ENCODE data around the gene HCFC1R1. TPM values are rescaled to one million over a fixed set of nuclear protein-coding genes. Genes with fewer than 3 reads are reported as not detected.
A peak's percentile ranks its signal among the peaks of the same experiment; 100 is the strongest.

HCFC1R1 gene
- polyA plus RNA-seq, 3 donors: 28.0 to 107 (median 55.0) TPM

- 28 to 31% (median 31%) methylated on average over 6 of the region's 6 CpGs for WGBS, 3 donors
Observed at GRCh38 chr16:3023415-3023668, 400 bp downstream of the HCFC1R1 start.

GRCh38 chr16:3022684-3023414 is 893 bp downstream of the HCFC1R1 start:
- WGBS, 3 donors: 31 to 49% (median 33%) methylated on average over 8 of the region's 8 CpGs
- peak overlapping the region; percentile 62 for H3K27ac ChIP-seq (ENCODE audit: low read depth, low read length)

More at GRCh38 chr16:3023415-3023668, 400 bp downstream of the HCFC1R1 start:
- peak overlapping the region; percentile 62 for H3K27ac ChIP-seq (ENCODE audit: low read depth, low read length)

- WGBS, 3 donors: 13 to 23% (median 19%) methylated on average over 8 of the region's 8 CpGs
Observed at GRCh38 chr16:3022208-3022683, 1.5 kb downstream of the HCFC1R1 start.

GRCh38 chr16:3021449-3022207 is 2.1 kb downstream of the HCFC1R1 start:
- peak overlapping the region; percentile 65 for H3K27ac ChIP-seq (ENCODE audit: low read depth, low read length)
- WGBS, 3 donors: 17 to 20% (median 19%) methylated on average over 25 of the region's 25 CpGs

More at GRCh38 chr16:3022208-3022683, 1.5 kb downstream of the HCFC1R1 start:
- H3K27ac ChIP-seq (ENCODE audit: low read depth, low read length): peak overlapping the region; percentile 65

DNA sequence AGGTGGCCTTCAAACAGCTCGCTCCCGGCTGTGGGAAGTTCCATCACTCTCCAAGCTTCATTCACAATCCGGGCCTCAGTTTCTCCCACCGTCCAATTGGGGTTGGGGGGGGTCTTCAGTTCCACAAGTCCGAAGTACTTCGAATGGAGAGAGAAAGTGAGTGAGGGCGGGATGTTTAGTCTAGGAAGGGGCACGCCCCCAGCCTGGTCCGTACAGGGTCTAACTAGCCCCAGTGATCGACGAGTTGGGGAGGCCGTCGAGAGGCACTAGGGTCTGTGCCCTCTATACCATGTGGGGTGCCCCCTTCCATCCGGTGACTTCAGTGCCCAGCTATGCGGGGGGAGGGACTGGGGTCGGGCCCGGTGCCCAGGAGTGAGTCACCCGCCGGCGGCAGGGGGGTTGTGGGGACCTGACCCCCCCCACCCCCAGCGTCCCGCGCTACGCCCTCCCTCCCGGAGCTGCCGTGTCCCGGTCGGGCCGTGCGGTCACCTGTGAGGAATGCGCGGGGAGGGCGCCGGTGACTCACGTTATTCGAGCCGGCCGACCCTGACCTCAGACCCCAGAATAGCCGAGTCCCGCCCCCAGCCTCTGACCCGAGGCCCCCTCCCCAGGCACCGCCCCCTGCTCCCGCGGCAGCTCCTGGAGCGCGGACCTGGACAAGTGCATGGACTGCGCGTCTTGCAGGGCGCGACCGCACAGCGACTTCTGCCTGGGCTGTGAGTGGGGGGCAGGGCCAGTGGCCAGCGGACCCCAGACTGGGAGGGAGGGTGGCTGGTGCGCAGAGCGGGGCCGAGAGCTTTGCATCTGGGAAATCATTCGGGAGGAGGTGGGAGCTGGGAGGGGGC is 2.9 kb downstream of the HCFC1R1 start:
- WGBS, 3 donors: 1% methylated on average over 50 to 57 of the region's 57 CpGs
- H3K27ac ChIP-seq (ENCODE audit: low read depth, low read length): peak overlapping the region; percentile 30

GRCh38 chr16:3020247-3020603 is 3.5 kb downstream of the HCFC1R1 start, which contains the start of gene TNFRSF12A:
TSS of gene TNFRSF12A (plus strand) at chr16:3020368. CDS start at chr16:3020398, 30 bp downstream.
- WGBS, 3 donors: 0 to 1% (median 1%) methylated on average over 38 to 49 of the region's 49 CpGs
- H3K27ac ChIP-seq (ENCODE audit: low read depth, low read length): peak within 1 kb of the TSS; percentile 30

DNA sequence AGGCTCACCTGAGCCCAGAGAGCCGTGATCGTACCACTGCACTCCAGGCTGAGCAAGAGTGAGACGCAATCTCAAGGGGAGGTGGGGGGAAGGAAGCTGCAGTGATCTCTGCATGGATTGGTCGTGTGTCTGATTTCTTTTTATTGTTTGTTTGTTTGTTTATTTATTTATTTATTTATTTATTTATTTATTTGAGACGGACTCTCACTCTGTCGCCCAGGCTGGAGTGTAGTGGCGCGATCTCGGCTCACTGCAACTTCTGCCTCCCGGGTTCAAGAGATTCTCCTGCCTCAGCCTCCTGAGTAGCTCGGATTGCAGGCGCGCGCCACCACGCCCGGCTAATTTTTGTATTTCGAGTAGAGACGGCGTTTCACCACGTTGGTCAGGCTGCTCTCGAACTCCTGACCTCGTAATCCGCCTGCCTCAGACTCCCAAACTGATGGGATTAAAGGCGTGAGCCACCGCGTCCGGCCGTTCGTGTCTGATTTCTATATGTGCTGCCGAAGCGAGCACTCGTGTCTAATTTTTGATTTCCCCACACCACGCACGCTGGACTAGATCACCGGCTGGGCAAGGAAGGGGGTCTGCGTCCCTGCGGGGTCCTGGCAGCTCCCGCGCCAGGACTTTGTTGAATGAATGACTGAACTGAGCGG is 4.0 kb downstream of the HCFC1R1 start:
- no peak overlapping the region for H3K27ac ChIP-seq (ENCODE audit: low read depth, low read length)
- 24 to 34% (median 30%) methylated on average over 40 of the region's 40 CpGs for WGBS, 3 donors

- 7 to 12% (median 11%) methylated on average over 37 to 52 of the region's 52 CpGs for WGBS, 3 donors
- H3K27ac ChIP-seq (ENCODE audit: low read depth, low read length): no peak within 1 kb of the TSS
Observed at GRCh38 chr16:3017794-3018506, 5.8 kb downstream of the HCFC1R1 start, which contains the start of gene CLDN6. TSS of gene CLDN6 (minus strand) at chr16:3018183. CDS start at chr16:3016021, 2,162 bp downstream.

DNA sequence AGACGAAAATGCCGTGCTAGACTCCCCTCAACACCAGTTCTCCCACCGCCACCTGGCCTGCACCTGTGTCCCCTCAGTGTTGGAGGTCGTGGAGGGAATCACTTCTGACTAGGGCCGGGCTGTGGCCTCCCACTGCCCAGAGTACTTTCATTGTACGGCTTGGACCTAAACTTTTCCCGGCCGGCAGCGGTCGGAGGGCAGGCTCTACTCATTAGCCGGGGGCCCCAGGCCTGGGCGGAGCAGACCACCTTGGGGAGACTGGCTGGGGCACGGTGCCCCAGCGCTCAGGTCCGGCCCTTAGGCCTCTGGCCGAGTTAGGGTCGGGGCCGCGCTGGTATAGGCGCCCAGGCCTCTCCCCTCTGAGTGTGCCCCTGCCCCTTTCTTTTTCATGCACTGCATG is 6.4 kb downstream of the HCFC1R1 start:
- WGBS, 3 donors: 55 to 83% (median 72%) methylated on average over 20 of the region's 20 CpGs
- no peak overlapping the region for H3K27ac ChIP-seq (ENCODE audit: low read depth, low read length)

- H3K27ac ChIP-seq (ENCODE audit: low read depth, low read length): no peak overlapping the region
- 88 to 89% (median 89%) methylated on average over 13 of the region's 13 CpGs for WGBS, 3 donors
Observed at GRCh38 chr16:3015865-3016521, 7.7 kb downstream of the HCFC1R1 start.

GRCh38 chr16:3014971-3015370 is 8.8 kb downstream of the HCFC1R1 start:
- no peak overlapping the region for H3K27ac ChIP-seq (ENCODE audit: low read depth, low read length)
- WGBS, 3 donors: 84 to 92% (median 86%) methylated on average over 6 of the region's 6 CpGs

DNA sequence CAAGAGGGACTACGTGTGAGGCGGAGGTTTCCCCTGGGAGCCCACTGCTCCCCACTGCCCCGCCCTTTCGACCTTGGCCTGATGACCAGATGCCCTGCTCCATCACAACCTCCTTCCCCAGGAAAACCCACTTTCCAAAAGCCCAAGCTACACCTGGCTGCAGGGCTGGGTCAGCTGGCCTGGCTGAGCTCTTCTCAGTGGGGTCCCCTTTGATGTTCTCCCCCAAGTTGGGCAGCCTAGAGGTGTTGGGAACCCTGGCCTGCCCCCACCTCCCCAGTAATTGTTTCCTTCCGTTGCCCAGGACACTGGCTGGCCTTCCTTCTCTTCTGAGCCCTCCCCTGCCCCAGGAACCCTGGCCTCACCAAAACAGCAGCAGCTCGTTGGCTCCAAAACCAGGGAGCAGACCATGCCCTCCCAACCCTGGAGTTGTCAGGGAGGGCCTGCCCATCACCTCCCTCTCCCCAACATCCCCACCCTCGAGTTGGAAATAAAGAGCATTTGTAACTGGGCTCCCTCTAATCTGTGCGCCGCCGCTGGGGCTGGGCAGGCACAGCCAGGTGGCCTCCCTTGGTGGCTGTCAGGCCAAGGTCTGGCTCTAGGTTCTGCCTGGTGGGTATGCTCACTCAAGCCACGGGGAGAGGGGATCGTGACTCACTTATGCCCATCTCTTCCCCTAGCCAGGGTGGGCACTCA is 9.6 kb downstream of the HCFC1R1 start:
- no peak overlapping the region for H3K27ac ChIP-seq (ENCODE audit: low read depth, low read length)
- 62 to 65% (median 63%) methylated on average over 12 of the region's 12 CpGs for WGBS, 3 donors

GRCh38 chr16:3013491-3013951 is 10.2 kb downstream of the HCFC1R1 start:
- no peak overlapping the region for H3K27ac ChIP-seq (ENCODE audit: low read depth, low read length)
- WGBS, 3 donors: 50 to 77% (median 64%) methylated on average over 22 to 27 of the region's 27 CpGs

- WGBS, 3 donors: 29 to 48% (median 41%) methylated on average over 27 of the region's 27 CpGs
- no peak within 1 kb of the TSS for H3K27ac ChIP-seq (ENCODE audit: low read depth, low read length)
Observed at GRCh38 chr16:3012828-3013420, 10.8 kb downstream of the HCFC1R1 start, which contains the start of gene CLDN9. TSS of gene CLDN9 (plus strand) at chr16:3012923. CDS start at chr16:3013363, 440 bp downstream.

GRCh38 chr16:3012246-3012645 is 11.5 kb downstream of the HCFC1R1 start:
- no peak overlapping the region for H3K27ac ChIP-seq (ENCODE audit: low read depth, low read length)
- 11 to 46% (median 28%) methylated on average over 19 of the region's 19 CpGs for WGBS, 3 donors

DNA sequence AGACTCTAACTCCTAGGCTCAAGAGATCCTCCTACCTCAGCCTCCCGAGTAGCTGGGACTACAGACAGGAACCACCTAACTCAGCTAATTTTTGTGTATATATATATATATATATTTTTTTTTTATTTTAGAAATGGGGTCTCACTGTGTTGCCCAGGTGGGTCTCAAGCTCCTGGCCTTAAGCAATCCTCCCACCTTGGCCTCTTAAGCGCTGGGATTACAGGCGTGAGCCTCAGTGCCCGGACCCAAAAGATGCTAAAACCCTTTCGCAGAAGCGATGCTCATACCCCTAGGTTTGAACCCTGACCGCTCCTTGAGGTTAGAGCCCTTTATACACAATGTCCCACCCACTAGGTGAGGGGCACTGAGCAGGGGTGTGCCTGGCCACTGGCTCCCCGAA is 13.2 kb downstream of the HCFC1R1 start:
- WGBS, 3 donors: 87 to 96% (median 93%) methylated on average over 8 of the region's 8 CpGs
- H3K27ac ChIP-seq (ENCODE audit: low read depth, low read length): no peak overlapping the region

Data from adipose tissue (tissue), 3 donors.